K562 (cell line): ENCODE data around the gene KCNC4. TPM values are rescaled to one million over a fixed set of nuclear protein-coding genes. Genes with fewer than 3 reads are reported as not detected.

Experiments used
- ADNP ChIP-seq: fragments of 200-800 bp; sonication (Bioruptor generic); IDR thresholded peaks from 2 replicates; pipeline ENCODE4 v1.6.1; 2016; ENCODE audit warnings: missing genetic modification characterization, missing compliant biosample characterization
- CREB5 ChIP-seq: fragments of 250-450 bp; sonication (Bioruptor Pico); IDR thresholded peaks from 2 replicates; pipeline ENCODE4 v1.5.0; 2020; ENCODE audit warnings: mild to moderate bottlenecking
- ELF1 ChIP-seq: fragments of 200-800 bp; sonication (Bioruptor generic); IDR thresholded peaks from 2 replicates; pipeline ENCODE4 v1.6.1; 2016; ENCODE audit warnings: missing genetic modification characterization, missing compliant biosample characterization
- ETS1 ChIP-seq: conservative IDR thresholded peaks from 2 replicates; pipeline ENCODE4 v1.6.1; 2011; ENCODE audit warnings: low read depth, mild to moderate bottlenecking, low read length; ENCODE audit not compliant: control insufficient read depth
- IRF1 ChIP-seq: sonication (generic); formaldehyde crosslinking; IDR thresholded peaks from 2 replicates; pipeline ENCODE4 v1.8.0; 2022; ENCODE audit warnings: missing genetic modification reagents, mild to moderate bottlenecking, borderline replicate concordance
- KDM2B ChIP-seq: fragments of 250-450 bp; sonication (Bioruptor Pico); IDR thresholded peaks from 2 replicates; pipeline ENCODE4 v1.8.0; 2021; ENCODE audit warnings: mild to moderate bottlenecking, moderate library complexity
- KLF6 ChIP-seq: fragments of 250-450 bp; sonication (Bioruptor Pico); IDR thresholded peaks from 2 replicates; pipeline ENCODE4 v1.4.0; 2020; ENCODE audit warnings: mild to moderate bottlenecking, moderate library complexity, borderline replicate concordance
- NFXL1 ChIP-seq: fragments of 450-650 bp; formaldehyde crosslinking; IDR thresholded peaks from 2 replicates; pipeline ENCODE4 v1.4.0; 2021; ENCODE audit warnings: mild to moderate bottlenecking
- SPI1 ChIP-seq: IDR thresholded peaks from 2 replicates; pipeline ENCODE4 v1.6.1; 2011; ENCODE audit warnings: low read depth, low read length, control low read depth, borderline replicate concordance
- STAG1 ChIP-seq: sonication (generic); formaldehyde crosslinking; IDR thresholded peaks from 2 replicates; pipeline ENCODE4 v1.5.0; 2020; ENCODE audit warnings: missing genetic modification reagents, borderline replicate concordance
- TSHZ1 ChIP-seq: fragments of 250-450 bp; sonication (Bioruptor Pico); IDR thresholded peaks from 2 replicates; pipeline ENCODE4 v1.4.0; 2020; ENCODE audit warnings: mild to moderate bottlenecking, moderate library complexity
- ZBTB26 ChIP-seq: fragments of 450-650 bp; formaldehyde crosslinking; IDR thresholded peaks from 2 replicates; pipeline ENCODE4 v1.4.0; 2022; ENCODE audit warnings: missing genetic modification characterization
- ZC3H11A ChIP-seq: IDR thresholded peaks from 2 replicates; pipeline ENCODE4 v1.6.1; 2012; ENCODE audit warnings: low read depth, low read length, improper control_type of control experiment
- ZKSCAN3 ChIP-seq: fragments of 250-450 bp; sonication (Bioruptor Pico); IDR thresholded peaks from 2 replicates; pipeline ENCODE4 v1.4.0; 2020
- ZNF184 ChIP-seq: sonication (generic); formaldehyde crosslinking; IDR thresholded peaks from 2 replicates; pipeline ENCODE4 v1.5.0; 2020; ENCODE audit warnings: missing genetic modification reagents
- ZNF75A ChIP-seq: fragments of 450-650 bp; formaldehyde crosslinking; IDR thresholded peaks from 2 replicates; pipeline ENCODE4 v1.4.0; 2020; ENCODE audit warnings: mild to moderate bottlenecking
- ZNF764 ChIP-seq: fragments of 250-450 bp; sonication (Bioruptor Pico); IDR thresholded peaks from 2 replicates; pipeline ENCODE4 v1.4.0; 2020; ENCODE audit warnings: low read depth, mild to moderate bottlenecking, moderate library complexity
- polyA plus RNA-seq, 8 experiments: library from polyadenylated mRNA; depleted of rRNA in 4 of 8; stranded (reverse) in 5 of 8; unstranded in 3 of 8; fragments of >200 nt; fragmentation: Nextera tagmentation in 2 of 8; fragmentation: Illumina TruSeq in 1 of 8; extraction: Ambion mirVana in 2 of 8; extraction: Trizol in 1 of 8; gene quantifications; 2 replicates each; pipeline versions ENCODE4 v1.2.1 to v1.2.3, GENCODE V29; 2011 to 2014; ENCODE audit warnings: inconsistent platforms in 1 of 8, missing spikeins in 1 of 8
- total RNA-seq, 7 experiments: library from RNA; depleted of rRNA in 6 of 7; stranded (reverse); fragments of >200 nt in 6 of 7; fragmentation: Illumina TruSeq in 2 of 7; extraction: Trizol in 2 of 7; gene quantifications; 2 replicates each; pipeline versions ENCODE4 v1.2.1 to v1.2.3, GENCODE V29; 2011 to 2021; ENCODE audit warnings: low replicate concordance in 1 of 7

KCNC4 gene
- total and polyA plus RNA-seq, 9 of the 15 experiments (the other 6 are each of a cell fraction or from before 2014, with no cell fraction given) = 0.07 to 1.8 (median 0.73) TPM

GRCh38 chr1:110203021-110203661 lies 7.0 kb upstream of the KCNC4 start (continued):
- TF ChIP-seq ZKSCAN3 (CRISPR knock-in tag) (no peak), NFXL1 (no peak), ZNF764 (peak; percentile 84), KLF6 (CRISPR knock-in tag) (no peak), STAG1 (CRISPR knock-in tag) (peak; percentile 73; the same call in 1 of the 2 replicates), ELF1 (tag) (peak; percentile 65), ETS1 (no peak), ADNP (tag) (no peak), ZNF184 (no peak), ZNF75A (CRISPR knock-in tag) (no peak), KDM2B (CRISPR knock-in tag) (no peak), ZC3H11A (0 out of 2 replicates have a peak, but pooled peaks have one; percentile 53), TSHZ1 (CRISPR knock-in tag) (no peak), ZBTB26 (CRISPR knock-in tag) (no peak), IRF1 (no peak), CREB5 (CRISPR knock-in tag) (no peak), SPI1 (0 out of 2 replicates have a peak, but pooled peaks have one; percentile 36)
